GM21528 (cell line): ENCODE data around the gene TOLLIP.

ENCODE experiments used
- ATAC-seq: cut with Tn5 transposase; IDR thresholded peaks from one replicate; pipeline ENCODE4 v1.9.1; 2021; ENCODE audit warnings: mild to moderate bottlenecking, moderate library complexity; ENCODE audit not compliant: unreplicated experiment, low FRiP score

TOLLIP gene

DNA sequence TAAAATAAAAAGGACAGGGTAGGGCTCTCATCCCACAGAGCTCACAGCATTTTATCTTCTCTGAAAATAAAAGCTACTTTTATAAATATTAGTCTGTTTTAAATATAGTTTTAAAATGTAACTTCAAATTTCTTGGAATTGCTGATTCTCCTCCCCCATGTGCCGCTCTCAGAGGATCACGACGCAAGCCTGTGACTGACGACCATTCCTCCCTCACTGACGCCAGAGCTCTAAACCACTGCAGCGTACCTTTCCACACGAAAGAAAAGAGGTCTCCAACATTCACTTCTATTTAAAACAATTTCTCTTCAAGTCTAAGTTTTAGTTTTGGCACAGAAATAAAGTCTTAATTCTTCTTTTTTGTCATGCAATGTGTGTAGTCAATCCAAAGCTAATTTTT, 9.3 kb downstream of the TOLLIP start:
- no peak for ATAC-seq

DNA sequence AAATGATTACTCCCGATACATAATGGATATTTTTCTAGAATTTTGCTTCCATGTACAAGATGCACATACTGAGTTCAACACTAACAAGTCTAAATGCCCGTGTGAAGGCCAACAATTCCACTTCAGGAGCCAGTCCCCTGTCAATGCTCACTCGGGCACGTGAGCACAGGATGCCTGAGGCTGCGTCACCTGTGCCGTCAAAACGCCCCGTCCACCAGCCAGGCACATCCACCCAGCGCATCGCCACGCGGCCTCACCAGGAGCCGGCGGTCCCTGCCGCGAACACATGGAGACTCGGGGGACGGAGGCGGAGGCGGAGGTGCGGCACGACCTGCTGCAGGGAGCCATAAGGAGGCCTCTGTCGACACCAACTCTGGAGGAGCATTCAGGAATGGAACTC, 9.8 kb downstream of the TOLLIP start:
- no peak for ATAC-seq

DNA sequence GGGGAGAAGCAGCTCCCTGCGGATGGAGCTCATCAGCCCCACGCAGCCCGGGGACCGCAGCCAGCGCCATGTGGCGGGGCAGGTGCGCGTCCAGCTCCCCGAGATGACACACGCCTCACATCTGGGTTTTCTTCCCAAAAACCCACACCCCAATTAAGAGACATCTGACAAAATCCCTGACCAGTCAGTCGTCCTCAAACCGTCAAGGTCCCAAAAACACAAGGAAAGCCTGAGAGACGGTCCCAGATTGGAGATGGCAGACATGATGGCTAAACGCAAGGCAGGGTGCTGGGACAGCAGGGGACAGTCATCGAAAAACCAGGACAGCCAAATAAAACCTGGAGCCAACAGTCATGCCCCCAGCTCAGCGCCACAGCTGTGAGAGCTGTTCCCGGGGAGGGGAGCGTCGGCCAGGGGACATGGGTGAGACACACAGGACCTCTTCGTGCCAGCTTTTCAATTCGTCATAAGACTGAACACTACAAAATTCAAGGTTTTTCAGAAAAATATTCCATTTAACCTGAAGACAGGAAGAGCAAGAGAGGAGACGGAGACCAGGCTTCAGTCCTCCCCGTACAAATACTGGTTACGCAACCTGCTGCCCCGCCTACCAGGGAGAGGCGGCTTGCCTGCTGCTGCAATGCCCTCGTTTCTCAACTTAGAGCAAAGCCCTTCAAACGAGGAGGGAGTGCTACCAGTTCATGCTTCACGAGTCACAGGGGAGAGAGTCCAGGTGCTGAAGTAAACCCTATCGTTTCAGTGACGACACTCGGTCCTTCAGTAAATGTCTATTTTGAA, 10.5 kb downstream of the TOLLIP start:
- no peak for ATAC-seq

DNA sequence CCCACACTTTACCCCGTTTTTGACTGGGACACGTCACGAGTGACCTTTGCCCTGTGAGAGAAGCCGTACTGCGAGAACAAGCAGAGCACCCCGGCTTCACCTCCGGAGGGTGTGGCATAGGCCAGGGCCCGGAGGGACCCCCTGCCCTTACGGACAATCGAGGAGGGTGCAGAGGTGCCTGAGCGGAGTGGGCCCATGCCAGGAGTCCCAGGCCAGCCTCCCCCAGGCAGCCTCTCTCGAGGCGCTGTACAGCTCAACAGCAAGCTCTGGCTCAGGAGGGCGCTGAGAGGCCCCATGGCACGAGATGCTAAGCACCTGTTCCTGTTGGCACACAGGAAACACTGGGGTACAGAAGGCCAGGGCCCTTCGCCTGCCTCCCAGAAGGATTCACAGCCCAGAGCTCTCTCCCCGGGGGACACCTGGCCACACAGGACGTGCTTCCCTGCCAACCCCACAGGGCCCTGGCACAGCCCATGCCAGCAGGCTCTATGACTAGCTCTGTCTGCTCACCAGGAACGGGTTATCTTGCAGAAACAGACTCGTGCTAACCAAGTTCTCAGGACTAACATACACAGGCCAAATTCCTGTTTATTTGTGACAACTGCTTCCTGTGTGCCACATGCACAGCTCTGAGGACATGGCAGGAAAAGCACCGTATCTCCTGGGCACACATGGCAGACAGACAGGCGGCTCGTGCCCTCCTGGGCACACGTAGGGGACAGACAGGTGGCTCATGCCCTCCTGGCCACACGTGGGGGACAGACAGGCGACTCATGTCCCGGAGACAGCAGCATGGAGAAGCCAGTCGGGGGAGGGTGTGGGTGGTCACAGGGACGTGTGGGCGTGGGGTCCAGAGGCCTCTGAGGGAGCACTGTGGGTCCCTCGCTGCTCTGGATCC, 11.6 kb downstream of the TOLLIP start:
- ATAC-seq = no peak

DNA sequence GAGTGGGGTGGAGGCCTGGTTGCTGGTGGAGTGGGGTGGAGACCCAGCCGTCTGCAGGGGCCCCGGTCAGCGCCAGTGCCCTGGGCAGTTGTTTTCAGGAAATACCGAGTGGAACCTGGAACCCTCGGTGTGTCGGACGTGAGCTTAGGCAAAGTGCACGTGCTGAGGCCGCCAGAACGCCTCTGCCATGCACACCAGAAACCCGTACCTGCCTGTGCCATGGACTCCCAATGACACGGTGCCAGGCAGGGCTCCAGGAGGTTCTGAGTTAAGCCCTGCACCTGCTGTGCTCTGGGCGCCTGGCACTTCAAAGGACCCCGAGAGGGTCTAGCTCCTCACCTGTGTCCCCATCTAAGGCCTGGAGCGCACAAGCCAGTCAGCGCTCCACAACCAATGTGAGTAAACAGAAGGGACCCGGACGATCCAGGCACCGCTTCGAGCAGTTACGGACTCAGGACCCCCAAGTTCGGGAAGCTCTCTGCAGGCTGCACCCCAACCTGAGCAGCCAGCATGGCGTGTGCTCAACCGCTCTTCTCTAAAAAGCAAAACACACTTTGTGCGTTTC, 12.3 kb downstream of the TOLLIP start:
- ATAC-seq = no peak

DNA sequence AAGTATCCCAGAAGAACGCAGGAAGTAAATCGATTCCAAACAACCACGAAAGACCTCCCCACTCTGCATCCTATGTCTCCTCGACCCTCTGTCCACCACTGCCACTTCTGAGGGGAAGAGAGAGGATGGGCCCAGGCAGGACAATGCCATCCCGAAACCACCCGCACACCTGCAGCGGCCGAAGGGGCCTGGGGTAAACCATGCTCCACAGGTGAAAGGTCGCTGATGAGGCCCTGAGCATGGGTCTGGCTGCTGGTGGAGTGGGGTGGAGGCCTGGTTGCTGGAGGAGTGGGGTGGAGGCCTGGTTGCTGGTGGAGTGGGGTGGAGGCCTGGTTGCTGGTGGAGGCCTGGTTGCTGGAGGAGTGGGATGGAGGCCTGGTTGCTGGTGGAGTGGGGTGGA, 13.1 kb downstream of the TOLLIP start:
- ATAC-seq = no peak

DNA sequence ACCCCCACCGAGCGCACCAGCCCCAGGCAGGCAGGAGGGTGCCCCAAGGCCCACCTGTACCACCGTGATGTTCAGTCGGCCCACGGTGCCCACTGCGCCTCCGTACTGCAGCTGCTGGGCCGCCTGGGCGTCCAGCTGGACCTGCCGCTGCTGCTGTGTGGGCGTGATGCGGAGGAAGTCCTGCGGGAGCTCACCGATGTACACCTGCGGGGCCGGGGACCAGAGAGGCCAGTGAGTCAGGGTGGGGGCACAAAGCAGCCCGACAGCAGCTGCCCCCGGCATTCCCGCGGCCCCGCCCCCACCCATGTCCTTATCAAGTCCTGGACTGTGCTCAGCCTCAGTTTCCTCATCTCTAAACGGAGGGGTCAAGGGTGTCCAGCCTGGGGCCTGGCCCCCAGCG, 13.8 kb downstream of the TOLLIP start:
- no peak for ATAC-seq

DNA sequence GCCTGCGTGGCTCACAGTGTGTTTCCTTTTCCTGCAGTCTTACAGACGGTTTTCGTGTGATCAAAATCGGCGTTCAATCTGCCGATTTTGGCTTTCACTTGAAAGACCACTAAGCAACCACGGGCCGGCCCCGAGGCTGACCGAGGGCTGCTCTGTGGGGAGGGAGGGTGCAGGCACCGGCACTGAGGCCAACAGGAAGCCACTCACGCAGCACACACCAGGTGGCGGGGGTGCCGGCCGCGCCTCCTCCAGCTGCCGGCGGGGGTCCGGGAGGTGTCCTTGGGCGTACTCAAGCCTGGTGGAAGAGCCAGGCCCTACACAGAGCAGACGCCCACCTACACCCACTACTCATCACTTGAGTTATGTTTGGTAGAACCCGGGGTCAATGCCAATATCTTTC, 14.3 kb downstream of the TOLLIP start:
- ATAC-seq = no peak

DNA sequence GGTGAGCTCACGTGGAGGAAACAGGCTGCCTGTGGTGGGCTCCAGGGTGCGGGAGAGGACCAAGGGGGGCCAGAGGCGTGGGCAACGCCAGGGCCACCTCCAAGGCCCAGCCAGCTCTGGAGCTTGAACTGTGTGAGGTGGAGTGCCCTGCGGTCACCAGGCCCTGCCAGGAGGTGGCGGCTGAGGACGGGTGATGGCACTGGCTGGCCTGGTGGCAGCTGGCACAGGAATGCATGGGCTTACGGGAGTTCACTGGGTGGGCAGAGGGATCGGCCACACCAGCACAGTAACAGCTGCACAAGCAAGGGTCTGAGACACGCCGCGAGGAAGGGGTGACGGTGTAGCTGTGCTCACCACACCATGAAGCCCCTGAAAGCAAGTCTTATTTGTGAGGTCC, 15.8 kb downstream of the TOLLIP start:
- no peak for ATAC-seq

DNA sequence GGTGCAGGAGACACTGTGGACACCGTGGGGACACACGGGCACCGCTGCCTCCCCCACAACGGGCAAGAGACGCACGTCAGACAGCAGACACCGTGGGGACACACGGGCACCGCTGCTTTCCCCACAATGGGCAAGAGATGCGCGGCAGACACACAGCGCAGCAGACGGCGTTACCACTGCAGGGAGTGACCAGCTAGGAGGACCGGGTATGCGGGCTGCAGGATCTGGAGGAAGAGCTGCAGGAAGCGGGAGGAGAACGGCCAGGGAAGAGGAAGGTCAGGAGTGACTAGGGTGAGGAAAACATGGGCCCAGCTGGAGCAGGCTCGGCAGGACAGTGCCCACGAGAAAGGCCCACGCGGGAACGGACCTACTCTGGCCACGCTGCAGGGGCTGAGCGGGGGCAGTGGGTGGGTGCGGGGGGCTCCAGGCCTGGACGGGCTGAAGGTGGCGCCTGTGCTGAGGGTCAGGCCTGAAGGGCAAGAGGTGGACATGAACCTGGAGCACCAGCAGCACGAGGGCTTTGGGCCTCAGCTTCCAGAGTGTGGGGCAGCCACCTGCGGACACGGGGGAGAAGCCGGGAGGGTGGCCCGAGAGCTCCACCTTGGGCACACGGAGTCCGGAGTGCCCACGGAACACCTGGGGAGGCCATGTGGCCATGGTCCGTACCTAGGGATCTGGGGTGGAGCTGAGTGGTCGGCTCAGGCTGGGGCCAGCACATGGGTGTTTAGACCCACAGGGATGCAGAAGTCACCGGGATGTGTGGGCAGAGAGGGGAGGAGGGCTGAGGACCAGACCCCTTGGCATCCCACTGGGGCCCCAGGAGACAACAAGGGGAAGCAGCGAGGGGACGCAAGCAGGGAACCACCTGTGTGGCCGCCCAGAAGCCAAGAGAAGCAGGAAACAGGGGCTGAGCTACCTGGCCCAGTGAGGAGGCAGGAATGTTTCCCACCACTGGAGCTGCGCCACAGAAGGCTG, 16.5 kb downstream of the TOLLIP start:
- no peak for ATAC-seq

DNA sequence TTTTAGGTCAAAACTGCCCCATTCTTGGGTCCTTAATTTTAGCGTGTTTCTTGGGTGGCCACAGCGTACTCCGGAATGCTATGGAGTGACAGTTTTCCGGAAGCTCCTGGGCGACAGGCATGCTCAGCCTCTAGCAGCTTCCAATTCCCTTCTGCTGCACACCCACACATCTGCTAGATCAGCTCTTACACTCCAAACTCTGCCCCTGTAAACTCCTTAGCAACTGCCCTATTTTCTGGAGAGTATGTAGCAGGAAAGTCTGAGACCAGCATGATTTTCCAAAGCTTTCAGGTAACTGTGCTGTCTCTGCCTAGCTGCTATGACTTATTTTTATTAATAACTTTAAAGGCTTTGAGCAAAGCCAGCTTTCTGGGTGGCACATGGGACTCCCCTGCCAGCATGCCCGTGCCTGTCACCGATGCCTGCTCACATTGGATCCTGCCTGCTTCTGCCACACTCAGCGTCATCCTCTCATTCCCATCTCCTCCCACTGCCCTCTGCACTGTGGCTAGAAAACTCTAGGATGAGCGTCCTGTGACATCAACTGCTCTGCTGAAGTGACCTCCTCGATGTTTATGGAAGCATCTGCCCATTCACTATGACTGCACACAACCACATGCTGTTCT, 17.3 kb downstream of the TOLLIP start:
- no peak for ATAC-seq

DNA sequence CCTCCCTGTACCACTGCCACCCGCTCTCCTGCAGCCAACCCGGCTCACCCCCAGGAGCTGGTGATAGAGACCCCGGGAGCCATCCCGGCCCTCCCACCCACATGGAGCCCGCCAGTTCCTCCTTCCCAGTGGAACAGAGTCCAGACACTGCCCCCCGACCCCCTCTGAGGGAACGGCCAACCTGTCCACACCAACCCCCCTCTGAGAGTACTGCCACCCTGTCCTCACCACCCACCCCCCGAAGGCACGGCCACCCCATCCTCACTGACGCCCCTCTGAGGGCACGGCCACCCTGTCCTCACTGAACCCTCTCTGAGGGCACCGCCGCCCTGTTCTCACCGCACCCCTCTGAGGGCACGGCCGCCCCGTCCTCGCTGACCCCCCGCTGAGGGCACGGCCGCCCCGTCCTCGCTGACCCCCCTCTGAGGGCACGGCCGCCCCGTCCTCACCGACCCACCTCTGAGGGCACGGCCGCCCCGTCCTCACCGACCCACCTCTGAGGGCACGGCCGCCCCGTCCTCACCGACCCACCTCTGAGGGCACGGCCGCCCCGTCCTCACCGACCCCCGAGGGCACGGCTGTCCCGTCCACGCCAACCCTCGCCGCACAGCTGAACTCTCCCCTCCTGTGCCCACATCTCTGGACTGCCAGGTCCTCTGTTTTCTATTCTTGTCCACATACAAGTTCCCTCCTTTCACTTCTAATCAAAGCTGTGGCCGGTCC, 18.0 kb downstream of the TOLLIP start:
- ATAC-seq = no peak

DNA sequence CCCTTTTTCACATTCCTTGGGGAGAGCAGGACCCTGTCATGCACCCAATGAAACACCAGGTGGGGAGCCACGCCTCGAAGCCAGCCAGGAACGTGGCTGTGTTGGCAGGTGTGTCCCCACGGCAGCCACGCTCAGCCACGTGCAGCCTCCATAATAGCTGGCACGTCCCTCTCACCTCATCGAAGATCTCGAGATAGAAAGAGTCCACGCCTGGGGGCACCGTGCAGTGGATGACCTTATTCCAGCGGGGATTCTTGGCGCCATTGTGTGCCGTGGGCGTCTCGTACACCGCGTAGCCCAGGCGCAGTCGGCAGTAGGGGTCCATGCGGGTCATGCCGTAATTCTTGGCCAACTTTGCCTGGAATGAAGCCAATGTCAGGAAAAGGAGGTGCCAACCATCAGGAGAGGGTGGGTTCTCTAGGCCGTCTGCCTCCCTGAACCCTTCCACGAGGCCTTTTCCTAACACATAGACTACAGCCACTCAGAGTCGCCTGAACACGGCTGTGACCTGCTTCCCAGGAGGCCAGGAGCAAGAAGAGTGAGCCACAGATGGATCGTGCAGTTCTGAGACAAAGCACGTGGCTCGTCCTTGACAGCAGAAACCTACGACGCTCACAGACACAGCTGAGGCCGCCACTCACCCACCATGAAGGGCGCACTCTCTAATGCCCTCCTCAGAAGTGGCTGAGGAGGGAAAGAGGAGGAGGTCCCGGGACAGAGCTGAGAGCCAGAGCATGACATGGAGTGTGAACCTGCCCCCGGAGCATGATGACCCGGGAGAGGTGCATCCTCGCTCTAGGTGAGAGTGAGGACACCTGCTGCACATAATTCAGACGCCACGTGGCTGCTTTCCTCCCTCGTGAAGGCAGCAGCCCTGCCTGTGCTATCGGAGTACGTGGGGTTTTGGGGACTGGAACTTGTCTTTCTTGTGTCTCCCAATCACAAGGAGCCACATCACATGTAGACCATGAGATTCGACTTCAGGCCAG, 19.1 kb downstream of the TOLLIP start:
- ATAC-seq = no peak

DNA sequence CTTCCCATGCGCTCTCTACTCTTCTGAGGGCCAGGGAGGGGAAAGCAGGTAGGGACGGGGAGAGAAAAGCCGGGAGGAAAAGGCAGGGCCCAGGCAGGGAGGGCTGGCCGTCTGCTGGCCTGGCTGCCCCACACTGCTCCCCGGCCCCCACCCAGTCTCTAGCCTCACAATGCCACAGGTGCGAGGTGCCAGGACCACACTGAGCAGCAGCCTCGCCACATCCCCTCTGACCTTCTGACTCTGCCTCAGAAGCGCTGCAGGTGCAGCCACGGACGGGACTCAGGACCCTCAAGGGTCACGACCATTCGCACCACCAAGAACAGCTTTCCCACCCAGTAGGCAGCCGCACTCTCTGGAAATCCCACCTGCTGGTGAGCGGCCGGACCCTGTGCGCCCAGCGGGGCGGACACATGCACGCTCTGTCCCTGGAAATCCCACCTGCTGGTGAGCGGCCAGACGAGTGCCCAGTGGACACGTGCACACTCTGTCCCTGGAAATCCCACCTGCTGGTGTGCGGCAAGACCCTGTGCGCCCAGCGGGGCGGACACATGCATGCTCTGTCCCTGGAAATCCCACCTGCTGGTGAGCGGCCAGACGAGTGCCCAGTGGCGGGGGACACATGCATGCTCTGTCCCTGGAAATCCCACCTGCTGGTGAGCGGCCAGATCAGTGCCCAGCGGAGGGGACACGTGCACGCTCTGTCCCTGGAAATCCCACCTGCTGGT, 20.1 kb downstream of the TOLLIP start:
- ATAC-seq = no peak

DNA sequence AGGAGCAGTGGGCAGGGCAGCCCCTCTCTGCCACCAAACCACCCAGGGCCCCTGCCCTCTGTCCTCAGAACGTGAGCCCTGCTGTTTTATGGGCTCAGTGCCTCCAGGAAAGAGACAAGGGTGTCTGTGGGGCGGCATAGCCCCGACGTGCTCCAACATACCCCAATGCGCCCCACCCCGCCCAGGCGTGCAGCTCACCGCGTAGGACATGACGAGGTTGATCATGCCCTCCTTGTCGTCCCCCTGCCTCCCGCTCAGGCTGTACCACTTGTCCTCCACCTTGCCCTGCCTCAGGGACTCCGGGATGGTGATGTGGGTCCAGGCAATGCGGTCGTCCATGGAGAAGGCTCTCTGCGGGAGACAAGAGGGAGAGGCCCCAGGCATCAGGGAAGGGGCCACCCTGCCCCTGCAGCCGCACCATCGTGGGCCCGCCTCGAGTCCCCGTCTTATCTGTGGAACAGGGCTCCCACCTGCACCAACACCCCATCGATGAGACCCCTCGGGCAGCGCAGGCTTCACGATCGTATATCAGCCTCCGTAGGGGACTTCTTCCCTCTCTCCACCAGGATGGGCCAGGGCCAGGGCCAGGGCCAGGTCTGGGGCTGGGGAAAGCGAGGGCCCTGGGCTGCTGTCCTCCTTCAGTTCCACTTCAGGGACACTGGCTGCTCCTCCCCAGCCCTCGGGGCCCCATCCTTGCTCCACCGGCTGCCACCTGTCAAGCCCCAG, 20.8 kb downstream of the TOLLIP start:
- no peak for ATAC-seq

DNA sequence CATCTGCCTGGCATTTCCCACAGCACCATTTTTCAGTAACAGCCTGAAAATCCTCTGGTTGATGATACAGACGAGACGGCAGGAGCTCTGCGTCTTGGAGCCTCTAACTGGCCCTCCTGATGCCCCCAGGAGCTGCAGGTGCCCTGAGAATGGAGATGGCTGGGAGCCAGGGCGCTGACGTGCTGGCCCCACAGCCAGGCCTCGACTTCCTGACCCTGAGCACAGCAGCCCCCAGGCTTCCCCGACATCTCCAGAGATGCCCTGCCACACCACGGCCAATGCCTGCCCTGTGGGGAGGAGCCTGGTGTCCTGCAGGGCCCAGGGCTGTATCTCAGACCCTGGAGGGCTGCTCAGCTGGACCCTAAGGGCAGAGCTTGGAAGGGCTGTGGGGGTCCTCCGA, 21.5 kb downstream of the TOLLIP start:
- no peak for ATAC-seq

DNA sequence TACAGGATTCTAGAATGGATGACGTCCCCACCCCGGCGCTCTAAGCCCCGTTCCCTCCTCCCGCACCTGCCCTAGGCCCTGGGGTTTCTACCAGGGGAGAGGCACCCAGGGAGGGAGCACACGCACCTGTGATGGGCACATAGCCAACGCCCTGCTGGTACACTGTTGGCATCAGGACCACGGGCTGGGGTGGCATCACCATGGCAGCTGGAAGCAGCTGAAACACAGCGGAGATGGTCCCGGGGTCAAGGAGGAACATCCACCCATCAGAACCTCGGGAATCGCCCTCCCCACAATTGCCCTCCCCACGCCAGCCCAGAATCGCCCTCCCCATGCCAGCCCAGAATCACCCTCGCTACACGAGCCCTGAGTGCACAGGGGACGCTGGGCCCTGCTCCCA, 23.6 kb downstream of the TOLLIP start:
- no peak for ATAC-seq
